HepG2 (cell line): ENCODE results near the gene JSRP1. TPM values are rescaled to one million over a fixed set of nuclear protein-coding genes. Genes with fewer than 3 reads are reported as not detected.
A peak's percentile ranks its signal among the peaks of the same experiment; 100 is the strongest.

Experiments used
- AKAP8 ChIP-seq: sonication (generic); formaldehyde crosslinking; IDR thresholded peaks from 2 replicates; pipeline ENCODE4 v1.5.1; 2020; ENCODE audit warnings: mild to moderate bottlenecking, missing genetic modification reagents
- BRD4 ChIP-seq: sonication (generic); formaldehyde crosslinking; IDR thresholded peaks from 2 replicates; pipeline ENCODE4 v1.4.0; 2020; ENCODE audit warnings: missing genetic modification reagents
- JUN ChIP-seq: sonication (generic); formaldehyde crosslinking; IDR thresholded peaks from 2 replicates; pipeline ENCODE4 v1.4.0; 2020; ENCODE audit warnings: mild to moderate bottlenecking, missing genetic modification reagents
- NFRKB ChIP-seq: fragments of 450-650 bp; IDR thresholded peaks from 2 replicates; pipeline ENCODE4 v1.6.1; 2017
- RBM22 ChIP-seq: fragments of 200-400 bp; formaldehyde crosslinking; optimal IDR thresholded peaks from 2 replicates; pipeline ENCODE3; 2017; ENCODE audit warnings: mild to moderate bottlenecking, low read length, moderate library complexity
- TRIM24 ChIP-seq: sonication (generic); formaldehyde crosslinking; IDR thresholded peaks from 2 replicates; pipeline ENCODE4 v1.8.0; 2022; ENCODE audit warnings: mild to moderate bottlenecking, missing genetic modification reagents
- ZNF138 ChIP-seq: sonication (generic); formaldehyde crosslinking; IDR thresholded peaks from 2 replicates; pipeline ENCODE4 v1.5.0; 2020; ENCODE audit warnings: mild to moderate bottlenecking, low read depth, missing genetic modification reagents
- ZNF547 ChIP-seq: sonication (generic); formaldehyde crosslinking; IDR thresholded peaks from 2 replicates; pipeline ENCODE4 v1.5.1; 2020; ENCODE audit warnings: mild to moderate bottlenecking, missing genetic modification reagents
- ZNF564 ChIP-seq: sonication (generic); formaldehyde crosslinking; IDR thresholded peaks from 2 replicates; pipeline ENCODE4 v1.8.1; 2023; ENCODE audit warnings: mild to moderate bottlenecking, missing genetic modification reagents
- polyA plus RNA-seq, 8 experiments: library from polyadenylated mRNA; depleted of rRNA in 3 of 8; stranded (reverse) in 7 of 8; unstranded in 1 of 8; fragments of >200 nt; fragmentation: Illumina TruSeq in 4 of 8; extraction: Trizol in 4 of 8; gene quantifications; 2 replicates each; pipeline versions ENCODE4 v1.2.1 to v1.2.3, GENCODE V29; 2011 to 2016; ENCODE audit warnings: low read depth in 4 of 8, missing spikeins in 1 of 8, mixed read lengths in 1 of 8; ENCODE audit not compliant: insufficient read depth in 1 of 8
- total RNA-seq, 5 experiments: library from RNA; depleted of rRNA; stranded (reverse); fragments of >200 nt; fragmentation: Illumina TruSeq; extraction: Trizol; gene quantifications; 2 replicates each; pipeline ENCODE4 v1.2.3, GENCODE V29; 2016; ENCODE audit warnings: low read depth in 1 of 5
- TF ChIP-seq, protein P1 (sequence below), 2 experiments: sonication (generic) in 1 of 2; formaldehyde crosslinking in 1 of 2; IDR thresholded peaks; 2 replicates each; pipeline versions ENCODE4 v1.6.1 to v1.9.0; 2014 to 2022; ENCODE audit warnings: antibody characterized with exemption in 1 of 2, borderline replicate concordance in 1 of 2, inconsistent platforms in 1 of 2, low read depth in 1 of 2, missing genetic modification reagents in 1 of 2
- TF ChIP-seq, protein P2 (sequence below): fragments of 450-650 bp; IDR thresholded peaks from 2 replicates; pipeline ENCODE4 v1.6.1; 2016
- TF ChIP-seq, protein P3 (sequence below): sonication (generic); formaldehyde crosslinking; IDR thresholded peaks from 2 replicates; pipeline ENCODE4 v1.9.0; 2021; ENCODE audit warnings: mild to moderate bottlenecking, missing genetic modification reagents

Gene JSRP1
- total and polyA plus RNA-seq, 2 of the 13 experiments (the other 11 are each of a cell fraction or from before 2014, with no cell fraction given): 0.16 to 0.38 TPM

GRCh38 chr19:2231621-2232221, 24.5 kb downstream of the JSRP1 start (continued):
- TF ChIP-seq, protein P1, sequence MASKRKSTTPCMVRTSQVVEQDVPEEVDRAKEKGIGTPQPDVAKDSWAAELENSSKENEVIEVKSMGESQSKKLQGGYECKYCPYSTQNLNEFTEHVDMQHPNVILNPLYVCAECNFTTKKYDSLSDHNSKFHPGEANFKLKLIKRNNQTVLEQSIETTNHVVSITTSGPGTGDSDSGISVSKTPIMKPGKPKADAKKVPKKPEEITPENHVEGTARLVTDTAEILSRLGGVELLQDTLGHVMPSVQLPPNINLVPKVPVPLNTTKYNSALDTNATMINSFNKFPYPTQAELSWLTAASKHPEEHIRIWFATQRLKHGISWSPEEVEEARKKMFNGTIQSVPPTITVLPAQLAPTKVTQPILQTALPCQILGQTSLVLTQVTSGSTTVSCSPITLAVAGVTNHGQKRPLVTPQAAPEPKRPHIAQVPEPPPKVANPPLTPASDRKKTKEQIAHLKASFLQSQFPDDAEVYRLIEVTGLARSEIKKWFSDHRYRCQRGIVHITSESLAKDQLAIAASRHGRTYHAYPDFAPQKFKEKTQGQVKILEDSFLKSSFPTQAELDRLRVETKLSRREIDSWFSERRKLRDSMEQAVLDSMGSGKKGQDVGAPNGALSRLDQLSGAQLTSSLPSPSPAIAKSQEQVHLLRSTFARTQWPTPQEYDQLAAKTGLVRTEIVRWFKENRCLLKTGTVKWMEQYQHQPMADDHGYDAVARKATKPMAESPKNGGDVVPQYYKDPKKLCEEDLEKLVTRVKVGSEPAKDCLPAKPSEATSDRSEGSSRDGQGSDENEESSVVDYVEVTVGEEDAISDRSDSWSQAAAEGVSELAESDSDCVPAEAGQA (IDR thresholded peaks at IDR 0.05; ENCODE audit: low read depth): no peak
- TF ChIP-seq, protein P1 (CRISPR knock-in tag; IDR thresholded peaks at IDR 0.05; ENCODE audit: borderline replicate concordance): no peak
- TF ChIP-seq, protein P2, sequence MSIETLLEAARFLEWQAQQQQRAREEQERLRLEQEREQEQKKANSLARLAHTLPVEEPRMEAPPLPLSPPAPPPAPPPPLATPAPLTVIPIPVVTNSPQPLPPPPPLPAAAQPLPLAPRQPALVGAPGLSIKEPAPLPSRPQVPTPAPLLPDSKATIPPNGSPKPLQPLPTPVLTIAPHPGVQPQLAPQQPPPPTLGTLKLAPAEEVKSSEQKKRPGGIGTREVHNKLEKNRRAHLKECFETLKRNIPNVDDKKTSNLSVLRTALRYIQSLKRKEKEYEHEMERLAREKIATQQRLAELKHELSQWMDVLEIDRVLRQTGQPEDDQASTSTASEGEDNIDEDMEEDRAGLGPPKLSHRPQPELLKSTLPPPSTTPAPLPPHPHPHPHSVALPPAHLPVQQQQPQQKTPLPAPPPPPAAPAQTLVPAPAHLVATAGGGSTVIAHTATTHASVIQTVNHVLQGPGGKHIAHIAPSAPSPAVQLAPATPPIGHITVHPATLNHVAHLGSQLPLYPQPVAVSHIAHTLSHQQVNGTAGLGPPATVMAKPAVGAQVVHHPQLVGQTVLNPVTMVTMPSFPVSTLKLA: no peak
- TF ChIP-seq RBM22: peak; percentile 94
- TF ChIP-seq AKAP8 (CRISPR knock-in tag): peak; percentile 66
- no peak for TF ChIP-seq TRIM24 (CRISPR knock-in tag)
- no peak for TF ChIP-seq ZNF564
- TF ChIP-seq, protein P3, sequence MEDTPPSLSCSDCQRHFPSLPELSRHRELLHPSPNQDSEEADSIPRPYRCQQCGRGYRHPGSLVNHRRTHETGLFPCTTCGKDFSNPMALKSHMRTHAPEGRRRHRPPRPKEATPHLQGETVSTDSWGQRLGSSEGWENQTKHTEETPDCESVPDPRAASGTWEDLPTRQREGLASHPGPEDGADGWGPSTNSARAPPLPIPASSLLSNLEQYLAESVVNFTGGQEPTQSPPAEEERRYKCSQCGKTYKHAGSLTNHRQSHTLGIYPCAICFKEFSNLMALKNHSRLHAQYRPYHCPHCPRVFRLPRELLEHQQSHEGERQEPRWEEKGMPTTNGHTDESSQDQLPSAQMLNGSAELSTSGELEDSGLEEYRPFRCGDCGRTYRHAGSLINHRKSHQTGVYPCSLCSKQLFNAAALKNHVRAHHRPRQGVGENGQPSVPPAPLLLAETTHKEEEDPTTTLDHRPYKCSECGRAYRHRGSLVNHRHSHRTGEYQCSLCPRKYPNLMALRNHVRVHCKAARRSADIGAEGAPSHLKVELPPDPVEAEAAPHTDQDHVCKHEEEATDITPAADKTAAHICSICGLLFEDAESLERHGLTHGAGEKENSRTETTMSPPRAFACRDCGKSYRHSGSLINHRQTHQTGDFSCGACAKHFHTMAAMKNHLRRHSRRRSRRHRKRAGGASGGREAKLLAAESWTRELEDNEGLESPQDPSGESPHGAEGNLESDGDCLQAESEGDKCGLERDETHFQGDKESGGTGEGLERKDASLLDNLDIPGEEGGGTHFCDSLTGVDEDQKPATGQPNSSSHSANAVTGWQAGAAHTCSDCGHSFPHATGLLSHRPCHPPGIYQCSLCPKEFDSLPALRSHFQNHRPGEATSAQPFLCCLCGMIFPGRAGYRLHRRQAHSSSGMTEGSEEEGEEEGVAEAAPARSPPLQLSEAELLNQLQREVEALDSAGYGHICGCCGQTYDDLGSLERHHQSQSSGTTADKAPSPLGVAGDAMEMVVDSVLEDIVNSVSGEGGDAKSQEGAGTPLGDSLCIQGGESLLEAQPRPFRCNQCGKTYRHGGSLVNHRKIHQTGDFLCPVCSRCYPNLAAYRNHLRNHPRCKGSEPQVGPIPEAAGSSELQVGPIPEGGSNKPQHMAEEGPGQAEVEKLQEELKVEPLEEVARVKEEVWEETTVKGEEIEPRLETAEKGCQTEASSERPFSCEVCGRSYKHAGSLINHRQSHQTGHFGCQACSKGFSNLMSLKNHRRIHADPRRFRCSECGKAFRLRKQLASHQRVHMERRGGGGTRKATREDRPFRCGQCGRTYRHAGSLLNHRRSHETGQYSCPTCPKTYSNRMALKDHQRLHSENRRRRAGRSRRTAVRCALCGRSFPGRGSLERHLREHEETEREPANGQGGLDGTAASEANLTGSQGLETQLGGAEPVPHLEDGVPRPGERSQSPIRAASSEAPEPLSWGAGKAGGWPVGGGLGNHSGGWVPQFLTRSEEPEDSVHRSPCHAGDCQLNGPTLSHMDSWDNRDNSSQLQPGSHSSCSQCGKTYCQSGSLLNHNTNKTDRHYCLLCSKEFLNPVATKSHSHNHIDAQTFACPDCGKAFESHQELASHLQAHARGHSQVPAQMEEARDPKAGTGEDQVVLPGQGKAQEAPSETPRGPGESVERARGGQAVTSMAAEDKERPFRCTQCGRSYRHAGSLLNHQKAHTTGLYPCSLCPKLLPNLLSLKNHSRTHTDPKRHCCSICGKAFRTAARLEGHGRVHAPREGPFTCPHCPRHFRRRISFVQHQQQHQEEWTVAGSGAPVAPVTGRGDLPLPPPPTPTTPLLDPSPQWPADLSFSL (CRISPR knock-in tag): no peak
- TF ChIP-seq NFRKB: no peak
- TF ChIP-seq BRD4 (CRISPR knock-in tag): no peak
- TF ChIP-seq ZNF547 (CRISPR knock-in tag): no peak; the same call in 1 of the 2 replicates
- no peak for TF ChIP-seq ZNF138 (CRISPR knock-in tag)
- no peak for TF ChIP-seq JUN (CRISPR knock-in tag)
